B cell (primary cell): Measurements from ENCODE around the gene COLQ.

Source experiments
- EZH2 ChIP-seq: IDR thresholded peaks from 2 replicates; pipeline ENCODE4 v1.6.1; 2012; ENCODE audit warnings: borderline replicate concordance, low read depth, mild to moderate bottlenecking, moderate library complexity, low read length; ENCODE audit not compliant: insufficient read depth, poor library complexity, severe bottlenecking
- TF ChIP-seq, protein P1 (sequence below): fragments of 200-600 bp; IDR thresholded peaks from one replicate; pipeline ENCODE4 v1.8.0; 2022; ENCODE audit warnings: antibody characterized with exemption, mild to moderate bottlenecking

- TF ChIP-seq, protein P1, sequence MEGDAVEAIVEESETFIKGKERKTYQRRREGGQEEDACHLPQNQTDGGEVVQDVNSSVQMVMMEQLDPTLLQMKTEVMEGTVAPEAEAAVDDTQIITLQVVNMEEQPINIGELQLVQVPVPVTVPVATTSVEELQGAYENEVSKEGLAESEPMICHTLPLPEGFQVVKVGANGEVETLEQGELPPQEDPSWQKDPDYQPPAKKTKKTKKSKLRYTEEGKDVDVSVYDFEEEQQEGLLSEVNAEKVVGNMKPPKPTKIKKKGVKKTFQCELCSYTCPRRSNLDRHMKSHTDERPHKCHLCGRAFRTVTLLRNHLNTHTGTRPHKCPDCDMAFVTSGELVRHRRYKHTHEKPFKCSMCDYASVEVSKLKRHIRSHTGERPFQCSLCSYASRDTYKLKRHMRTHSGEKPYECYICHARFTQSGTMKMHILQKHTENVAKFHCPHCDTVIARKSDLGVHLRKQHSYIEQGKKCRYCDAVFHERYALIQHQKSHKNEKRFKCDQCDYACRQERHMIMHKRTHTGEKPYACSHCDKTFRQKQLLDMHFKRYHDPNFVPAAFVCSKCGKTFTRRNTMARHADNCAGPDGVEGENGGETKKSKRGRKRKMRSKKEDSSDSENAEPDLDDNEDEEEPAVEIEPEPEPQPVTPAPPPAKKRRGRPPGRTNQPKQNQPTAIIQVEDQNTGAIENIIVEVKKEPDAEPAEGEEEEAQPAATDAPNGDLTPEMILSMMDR = no peak
- TF ChIP-seq EZH2 = no peak
Observed at GRCh38 chr3:15428539-15428938, 93.0 kb downstream of the COLQ start.
